Astrocyte of the cerebellum (primary cell): ENCODE measurements around the gene PIP5KL1.

ENCODE experiments used
- DNase-seq: peaks from one replicate; pipeline ENCODE4 v3.0.0-alpha.2; 2011; ENCODE audit warnings: low read depth
- H3K4me3 ChIP-seq: 2 replicates; pipeline ENCODE4 v1.5.1; 2011; ENCODE audit warnings: mild to moderate bottlenecking, low read depth, low read length, moderate library complexity
- CTCF ChIP-seq: IDR thresholded peaks from 2 replicates; pipeline ENCODE4 v1.5.1; 2012; ENCODE audit warnings: low read length, low read depth, moderate library complexity, mild to moderate bottlenecking; ENCODE audit errors: missing control alignments
- in situ Hi-C: cut with HindIII; loops from 2 replicates; pipeline ENCODE4 v1.10.0; 2017; ENCODE audit warnings: low sequenced_read_pairs

The PIP5KL1 gene

GRCh38 chr9:127915801-127916719, 14.5 kb downstream of the PIP5KL1 start:
- H3K4me3 ChIP-seq: peak overlapping the region; percentile 50
- DNase-seq: no peak
- in situ Hi-C loops: no loop called here
- no peak for TF ChIP-seq CTCF

- DNase-seq: no peak
- no peak overlapping the region for H3K4me3 ChIP-seq
- TF ChIP-seq CTCF: no peak
These were observed 15.2 kb downstream of the PIP5KL1 start for GRCh38 chr9:127915325-127915752.

GRCh38 chr9:127913682-127914081, 16.9 kb downstream of the PIP5KL1 start:
- in situ Hi-C loops: no loop called here
- no peak overlapping the region for H3K4me3 ChIP-seq
- TF ChIP-seq CTCF: no peak
- DNase-seq: no peak

More at GRCh38 chr9:127915325-127915752, 15.2 kb downstream of the PIP5KL1 start:
- in situ Hi-C loops: no loop called here

- no peak overlapping the region for H3K4me3 ChIP-seq
- no peak for TF ChIP-seq CTCF
- no peak for DNase-seq
- in situ Hi-C loops: no loop called here
These were observed 17.7 kb downstream of the PIP5KL1 start for GRCh38 chr9:127912882-127913281.

GRCh38 chr9:127912296-127912695, 18.3 kb downstream of the PIP5KL1 start:
- in situ Hi-C loops: no loop called here
- no peak overlapping the region for H3K4me3 ChIP-seq
- TF ChIP-seq CTCF: no peak
- DNase-seq: no peak

GRCh38 chr9:127910613-127911205, 19.9 kb downstream of the PIP5KL1 start:
- H3K4me3 ChIP-seq: no peak overlapping the region
- DNase-seq: no peak
- in situ Hi-C loops: no loop called here
- TF ChIP-seq CTCF: no peak
